Urinary bladder (tissue), 4 donors: Measurements from ENCODE around the gene KRTAP10-8. TPM values are rescaled to one million over a fixed set of nuclear protein-coding genes. Genes with fewer than 3 reads are reported as not detected.
"Not testable (repeated sequence)": the region's sequence is repeated elsewhere in the genome, so short reads cannot be mapped to it uniquely, and the experiment has no call there.

Experiments
- DNase-seq: peaks from one replicate; pipeline ENCODE4 v3.0.0-alpha.2; 2015; ENCODE audit errors: extremely low spot score
- H3K27ac ChIP-seq: one replicate; pipeline ENCODE4 v1.5.1; 2013; ENCODE audit warnings: low read depth, mild to moderate bottlenecking, moderate library complexity
- H3K36me3 ChIP-seq: one replicate; pipeline ENCODE4 v1.6.1; 2013; ENCODE audit warnings: mild to moderate bottlenecking, moderate library complexity; ENCODE audit not compliant: insufficient read depth
- H3K4me1 ChIP-seq: one replicate; pipeline ENCODE4 v1.6.1; 2013; ENCODE audit warnings: mild to moderate bottlenecking, moderate library complexity; ENCODE audit not compliant: insufficient read depth
- H3K4me3 ChIP-seq: one replicate; pipeline ENCODE4 v1.5.1; 2013; ENCODE audit warnings: low read depth, low read length
- WGBS: extraction: QIAGEN DNeasy Blood & Tissue Kit; methylation state at CpG from one replicate; pipeline ENCODE4 v1.1.7; 2013; 5-methylcytosine and 5-hydroxymethylcytosine counted together
- polyA plus RNA-seq: library from polyadenylated mRNA; stranded (reverse); fragments of 200-250 nt; gene quantifications from one replicate; pipeline ENCODE4 v1.2.3, GENCODE V29; 2013
- total RNA-seq: library from RNA; depleted of rRNA; stranded (reverse); fragments of >200 nt; gene quantifications from one replicate; pipeline ENCODE4 v1.2.3, GENCODE V29; 2014
- donor health status: healthy with polysubstance abuse.
- donor health status: healthy.

KRTAP10-8 gene
- total and polyA plus RNA-seq, 2 donors, result not detected

GRCh38 chr21:44644878-44645277, 33.0 kb downstream of the KRTAP10-8 start:
- Histone ChIP-seq H3K36me3 (no peaks in the 10 kb centered on the region), H3K4me1 (no peaks in the 10 kb centered on the region), H3K27ac (no peak overlapping the region), H3K4me3 (no peak overlapping the region)
- DNase-seq, result no peak
- WGBS, result 48% methylated on average over 2 of the region's 2 CpGs

- 76% methylated on average over 21 of the region's 21 CpGs for WGBS
- not testable (repeated sequence) for DNase-seq
Observed at GRCh38 chr21:44646366-44647221, 34.7 kb downstream of the KRTAP10-8 start, which contains the start of gene KRTAP10-11. Gene KRTAP10-11, plus strand, starts transcription at chr21:44646414. Its CDS starts 45 bp downstream, at chr21:44646459.

GRCh38 chr21:44647222-44647552, 35.3 kb downstream of the KRTAP10-8 start:
- Histone ChIP-seq H3K36me3 (no peaks in the 10 kb centered on the region), H3K4me1 (no peaks in the 10 kb centered on the region), H3K27ac (no peak overlapping the region), H3K4me3 (no peak overlapping the region)
- no peak for DNase-seq
- WGBS, result 56% methylated on average over 8 of the region's 8 CpGs

More at GRCh38 chr21:44646366-44647221, 34.7 kb downstream of the KRTAP10-8 start, which contains the start of gene KRTAP10-11:
- not testable (repeated sequence) for H3K27ac ChIP-seq, H3K4me1 ChIP-seq, H3K4me3 ChIP-seq, H3K36me3 ChIP-seq

GRCh38 chr21:44648557-44649311, 36.9 kb downstream of the KRTAP10-8 start:
- no peak for DNase-seq
- WGBS, result 74% methylated on average over 33 of the region's 33 CpGs
- Histone ChIP-seq H3K27ac (no peak overlapping the region), H3K4me1 (no peaks in the 10 kb centered on the region), H3K4me3 (no peak overlapping the region), H3K36me3 (no peaks in the 10 kb centered on the region)

GRCh38 chr21:44649521-44650100, 37.7 kb downstream of the KRTAP10-8 start:
- H3K27ac ChIP-seq, result no peak overlapping the region
- H3K4me1 ChIP-seq, result no peaks in the 10 kb centered on the region
- whole genome bisulfite sequencing, result 76% methylated on average over 18 of the region's 18 CpGs
- H3K36me3 ChIP-seq, result no peaks in the 10 kb centered on the region
- H3K4me3 ChIP-seq, result no peak overlapping the region
- DNase-seq, result no peak

GRCh38 chr21:44650265-44650972, 38.5 kb downstream of the KRTAP10-8 start:
- no peaks in the 10 kb centered on the region for H3K36me3 ChIP-seq
- H3K4me3 ChIP-seq, result no peak overlapping the region
- no peak overlapping the region for H3K27ac ChIP-seq
- WGBS, result 89% methylated on average over 20 of the region's 20 CpGs
- no peaks in the 10 kb centered on the region for H3K4me1 ChIP-seq
- no peak for DNase-seq

GRCh38 chr21:44650973-44651675, 39.2 kb downstream of the KRTAP10-8 start:
- Histone ChIP-seq H3K36me3 (no peaks in the 10 kb centered on the region), H3K27ac (no peak overlapping the region), H3K4me1 (no peaks in the 10 kb centered on the region), H3K4me3 (no peak overlapping the region)
- 90% methylated on average over 12 of the region's 12 CpGs for WGBS
- DNase-seq, result no peak

GRCh38 chr21:44653123-44653522, 41.2 kb downstream of the KRTAP10-8 start:
- Histone ChIP-seq H3K36me3 (no peaks in the 10 kb centered on the region), H3K27ac (no peak overlapping the region), H3K4me1 (no peaks in the 10 kb centered on the region), H3K4me3 (no peak overlapping the region)
- no peak for DNase-seq
- 46% methylated on average over 14 of the region's 14 CpGs for WGBS

GRCh38 chr21:44653656-44654575, 42.0 kb downstream of the KRTAP10-8 start:
- H3K36me3 ChIP-seq, result no peaks in the 10 kb centered on the region
- H3K4me3 ChIP-seq, result no peak overlapping the region
- no peaks in the 10 kb centered on the region for H3K4me1 ChIP-seq
- no peak overlapping the region for H3K27ac ChIP-seq
- no peak for DNase-seq
- WGBS, result 72% methylated on average over 17 of the region's 17 CpGs

GRCh38 chr21:44654576-44655175, 42.8 kb downstream of the KRTAP10-8 start, which contains the start of gene KRTAP12-4:
Gene KRTAP12-4, minus strand, starts transcription at chr21:44654659. Its CDS starts 45 bp downstream, at chr21:44654614.
- Histone ChIP-seq H3K4me3 (no peak within 1 kb of the TSS), H3K27ac (no peak within 1 kb of the TSS), H3K4me1 (no peaks in the 10 kb centered on the region), H3K36me3 (no peaks in the 10 kb centered on the region)
- no peak for DNase-seq
- WGBS, result 70% methylated on average over 9 of the region's 9 CpGs

- Histone ChIP-seq H3K36me3 (no peaks in the 10 kb centered on the region), H3K27ac (no peak overlapping the region), H3K4me1 (no peaks in the 10 kb centered on the region), H3K4me3 (no peak overlapping the region)
- WGBS, result 58% methylated on average over 1 of the region's 1 CpG
- DNase-seq, result no peak
Observed at GRCh38 chr21:44656868-44657267, 45.0 kb downstream of the KRTAP10-8 start.
